NOMO-1 (cell line): ENCODE measurements around the gene CCDC192.
A peak's percentile ranks its signal among the peaks of the same experiment; 100 is the strongest.
"Not testable (repeated sequence)": the region's sequence is repeated elsewhere in the genome, so short reads cannot be mapped to it uniquely, and the experiment has no call there.

ENCODE experiments used
- DNase-seq, 2 experiments: peaks; one replicate each; lab custom pipeline; 2025; ENCODE audit not compliant: unreplicated experiment in 2 of 2; lab: John Stamatoyannopoulos, UW

CCDC192 gene

GRCh38 chr5:127758766-127759283 is 55.6 kb downstream of the CCDC192 start:
- DNase-seq: no peak

- no peak for DNase-seq
Measured at GRCh38 chr5:127761869-127762268, 58.7 kb downstream of the CCDC192 start.

- no peak for DNase-seq
Measured at GRCh38 chr5:127762412-127762811, 59.2 kb downstream of the CCDC192 start.

- no peak for DNase-seq
Measured at GRCh38 chr5:127766676-127767335, 63.6 kb downstream of the CCDC192 start.

GRCh38 chr5:127769386-127769785 is 66.2 kb downstream of the CCDC192 start:
- DNase-seq: no peak

GRCh38 chr5:127770272-127770671 is 67.1 kb downstream of the CCDC192 start:
- DNase-seq: no peak

- no peak for DNase-seq
Measured at GRCh38 chr5:127772531-127772930, 69.3 kb downstream of the CCDC192 start.

GRCh38 chr5:127774221-127774620 is 71.0 kb downstream of the CCDC192 start:
- no peak for DNase-seq

GRCh38 chr5:127776477-127776876 is 73.3 kb downstream of the CCDC192 start:
- DNase-seq: no peak

- DNase-seq: no peak
Measured at GRCh38 chr5:127777957-127778356, 74.8 kb downstream of the CCDC192 start.

GRCh38 chr5:127782450-127782849 is 79.3 kb downstream of the CCDC192 start:
- DNase-seq: not testable (repeated sequence)

- DNase-seq: peak in 1 of 2 experiments; percentile 30
Measured at GRCh38 chr5:127785098-127785927, 82.1 kb downstream of the CCDC192 start.

- DNase-seq: no peak
Measured at GRCh38 chr5:127791439-127791838, 88.2 kb downstream of the CCDC192 start.

GRCh38 chr5:127791908-127792307 is 88.7 kb downstream of the CCDC192 start:
- not testable (repeated sequence) for DNase-seq

GRCh38 chr5:127793052-127793451 is 89.9 kb downstream of the CCDC192 start:
- DNase-seq: no peak

- DNase-seq: no peak
Measured at GRCh38 chr5:127793879-127794278, 90.7 kb downstream of the CCDC192 start.

- no peak for DNase-seq
Measured at GRCh38 chr5:127796211-127796610, 93.0 kb downstream of the CCDC192 start.

GRCh38 chr5:127799293-127799905 is 96.2 kb downstream of the CCDC192 start:
- no peak for DNase-seq

- DNase-seq: no peak
Measured at GRCh38 chr5:127801751-127802476, 98.7 kb downstream of the CCDC192 start.

GRCh38 chr5:127802477-127802865 is 99.3 kb downstream of the CCDC192 start:
- no peak for DNase-seq
